T-helper 2 cell treated with Interferon-gamma antibody and Interleukin-4, amounts not matched to agents 100 ng/mL and 5 ng/mL, for 36 hours (primary cell): ENCODE data around the gene TGFBRAP1. TPM values are rescaled to one million over a fixed set of nuclear protein-coding genes. Genes with fewer than 3 reads are reported as not detected.
"Not testable (repeated sequence)": the region's sequence is repeated elsewhere in the genome, so short reads cannot be mapped to it uniquely, and the experiment has no call there.

Source experiments
- intact Hi-C: fragments of 100-400 bp; cut with micrococcal nuclease; formaldehyde crosslinking; loops from one replicate; pipeline ENCODE4 v1.15.1; 2023
- total RNA-seq: library from RNA; stranded (reverse); gene quantifications from 2 replicates; pipeline ENCODE4 v1.2.3, GENCODE V29; 2022

TGFBRAP1 gene
- total RNA-seq, 1 donor from 2014 or later, result 24.1 TPM

GRCh38 chr2:105279126-105279525, 50.4 kb downstream of the TGFBRAP1 start:
- intact Hi-C loops, result no loop called here

GRCh38 chr2:105278654-105279053, 50.9 kb downstream of the TGFBRAP1 start:
- intact Hi-C loops, result no loop called here

GRCh38 chr2:105274046-105274445, 55.5 kb downstream of the TGFBRAP1 start:
- intact Hi-C loops, result no loop called here

- intact Hi-C loops, result no loop called here
Measured at GRCh38 chr2:105272176-105272575, 57.4 kb downstream of the TGFBRAP1 start.

GRCh38 chr2:105271393-105272045, 58.0 kb downstream of the TGFBRAP1 start:
- intact Hi-C loops, result no loop called here

- intact Hi-C loops, result no loop called here
Measured at GRCh38 chr2:105269426-105269825, 60.1 kb downstream of the TGFBRAP1 start.

- intact Hi-C loops, result no loop called here
Measured at GRCh38 chr2:105262651-105263091, 66.9 kb downstream of the TGFBRAP1 start.

- intact Hi-C loops, result no loop called here
Measured at GRCh38 chr2:105261061-105261460, 68.5 kb downstream of the TGFBRAP1 start.

GRCh38 chr2:105258835-105259350, 70.6 kb downstream of the TGFBRAP1 start:
- intact Hi-C loops, result no loop called here

- intact Hi-C loops, result no loop called here
Measured at GRCh38 chr2:105257981-105258380, 71.6 kb downstream of the TGFBRAP1 start.

GRCh38 chr2:105256431-105257047, 73.0 kb downstream of the TGFBRAP1 start:
- intact Hi-C loops, result no loop called here

GRCh38 chr2:105255979-105256378, 73.6 kb downstream of the TGFBRAP1 start:
- intact Hi-C loops, result no loop called here

GRCh38 chr2:105254531-105255210, 74.9 kb downstream of the TGFBRAP1 start:
- intact Hi-C loops, result no loop called here

- intact Hi-C loops, result no loop called here
Measured at GRCh38 chr2:105252271-105252670, 77.3 kb downstream of the TGFBRAP1 start.

- intact Hi-C loops, result not testable (repeated sequence)
Measured at GRCh38 chr2:105251016-105251648, 78.4 kb downstream of the TGFBRAP1 start.

GRCh38 chr2:105249891-105250290, 79.6 kb downstream of the TGFBRAP1 start:
- intact Hi-C loops, result no loop called here

GRCh38 chr2:105249181-105249580, 80.4 kb downstream of the TGFBRAP1 start:
- intact Hi-C loops, result no loop called here

- intact Hi-C loops, result no loop called here
Measured at GRCh38 chr2:105248316-105249070, 81.0 kb downstream of the TGFBRAP1 start.

GRCh38 chr2:105244451-105244850, 85.1 kb downstream of the TGFBRAP1 start:
- intact Hi-C loops, result no loop called here

GRCh38 chr2:105243961-105244360, 85.6 kb downstream of the TGFBRAP1 start:
- intact Hi-C loops, result no loop called here
